ENCODE data around the gene WDPCP.

GRCh38 chr2:63096491-63096890 lies 491.8 kb downstream of the WDPCP start:
- TF ChIP-seq, protein P1, sequence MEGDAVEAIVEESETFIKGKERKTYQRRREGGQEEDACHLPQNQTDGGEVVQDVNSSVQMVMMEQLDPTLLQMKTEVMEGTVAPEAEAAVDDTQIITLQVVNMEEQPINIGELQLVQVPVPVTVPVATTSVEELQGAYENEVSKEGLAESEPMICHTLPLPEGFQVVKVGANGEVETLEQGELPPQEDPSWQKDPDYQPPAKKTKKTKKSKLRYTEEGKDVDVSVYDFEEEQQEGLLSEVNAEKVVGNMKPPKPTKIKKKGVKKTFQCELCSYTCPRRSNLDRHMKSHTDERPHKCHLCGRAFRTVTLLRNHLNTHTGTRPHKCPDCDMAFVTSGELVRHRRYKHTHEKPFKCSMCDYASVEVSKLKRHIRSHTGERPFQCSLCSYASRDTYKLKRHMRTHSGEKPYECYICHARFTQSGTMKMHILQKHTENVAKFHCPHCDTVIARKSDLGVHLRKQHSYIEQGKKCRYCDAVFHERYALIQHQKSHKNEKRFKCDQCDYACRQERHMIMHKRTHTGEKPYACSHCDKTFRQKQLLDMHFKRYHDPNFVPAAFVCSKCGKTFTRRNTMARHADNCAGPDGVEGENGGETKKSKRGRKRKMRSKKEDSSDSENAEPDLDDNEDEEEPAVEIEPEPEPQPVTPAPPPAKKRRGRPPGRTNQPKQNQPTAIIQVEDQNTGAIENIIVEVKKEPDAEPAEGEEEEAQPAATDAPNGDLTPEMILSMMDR (IDR thresholded peaks at IDR 0.05), result no peak
- no peak for TF ChIP-seq EP300 (IDR thresholded peaks at IDR 0.05)

Measured in ovary (tissue), 3 donors.